WTC11 (cell line): ENCODE data around the gene INO80. TPM values are rescaled to one million over a fixed set of nuclear protein-coding genes. Genes with fewer than 3 reads are reported as not detected.

Source experiments
- ATAC-seq: fragments of 200-7000 bp; cut with Tn5 transposase; 2 replicates; pipeline ENCODE4 v1.10.0; 2021; ENCODE audit warnings: mild to moderate bottlenecking, moderate library complexity
- CTCF ChIA-PET: fragments of 300-600 bp; sonication (Branson Sonifier 250); formaldehyde crosslinking; loops from one replicate; lab custom pipeline; 2021; ENCODE audit warnings: antibody characterized with exemption; lab: Charles Lee
- POLR2A ChIA-PET: fragments of 350-600 bp; sonication (Branson Sonifier 250); formaldehyde crosslinking; loops from one replicate; lab custom pipeline; 2021; ENCODE audit warnings: antibody characterized with exemption; lab: Charles Lee
- DNase-seq: peaks from one replicate; pipeline ENCODE4 v3.0.0; 2021; ENCODE audit warnings: low spot score
- H3K27ac Mint-ChIP-seq: 2 replicates; pipeline ENCODE4 v1.8.0; 2021; ENCODE audit warnings: mixed read lengths
- H3K27me3 Mint-ChIP-seq: 2 replicates; pipeline ENCODE4 v1.8.0; 2021; ENCODE audit warnings: low read depth, mild to moderate bottlenecking, moderate library complexity, mixed read lengths
- H3K36me3 Mint-ChIP-seq: 2 replicates; pipeline ENCODE4 v1.8.0; 2021; ENCODE audit warnings: mixed read lengths
- H3K4me1 Mint-ChIP-seq: 2 replicates; pipeline ENCODE4 v1.8.0; 2022; ENCODE audit warnings: mixed read lengths
- H3K4me3 Mint-ChIP-seq: 2 replicates; pipeline ENCODE4 v1.8.0; 2021; ENCODE audit warnings: mild to moderate bottlenecking, moderate library complexity, mixed read lengths
- H3K9me3 Mint-ChIP-seq: 2 replicates; pipeline ENCODE4 v1.8.0; 2021; ENCODE audit warnings: mixed read lengths
- AFF4 ChIP-seq: sonication (generic); formaldehyde crosslinking; IDR thresholded peaks from 2 replicates; pipeline ENCODE4 v1.8.1; 2023; ENCODE audit warnings: mild to moderate bottlenecking, missing genetic modification reagents, borderline replicate concordance
- ATF3 ChIP-seq: sonication (generic); formaldehyde crosslinking; conservative IDR thresholded peaks from 2 replicates; pipeline ENCODE4 v1.8.1; 2022; ENCODE audit warnings: mild to moderate bottlenecking, missing genetic modification reagents
- E2F1 ChIP-seq: sonication (generic); formaldehyde crosslinking; IDR thresholded peaks from 2 replicates; pipeline ENCODE4 v1.8.0; 2022; ENCODE audit warnings: mild to moderate bottlenecking, missing genetic modification reagents
- E2F5 ChIP-seq: sonication (generic); formaldehyde crosslinking; IDR thresholded peaks from 2 replicates; pipeline ENCODE4 v1.8.1; 2022; ENCODE audit warnings: mild to moderate bottlenecking, moderate library complexity, missing genetic modification reagents
- ELF4 ChIP-seq: sonication (generic); formaldehyde crosslinking; IDR thresholded peaks from 2 replicates; pipeline ENCODE4 v1.8.1; 2022; ENCODE audit warnings: low read depth, mild to moderate bottlenecking, moderate library complexity, missing genetic modification reagents
- FOXK1 ChIP-seq: sonication (generic); formaldehyde crosslinking; IDR thresholded peaks from 2 replicates; pipeline ENCODE4 v1.8.0; 2022; ENCODE audit warnings: mild to moderate bottlenecking, moderate library complexity, missing genetic modification reagents
- GTF2I ChIP-seq: fragments of 250-450 bp; sonication (Bioruptor Pico); conservative IDR thresholded peaks from 2 replicates; pipeline ENCODE4 v1.4.0; 2021; ENCODE audit warnings: mild to moderate bottlenecking
- HMGXB4 ChIP-seq: sonication (generic); formaldehyde crosslinking; IDR thresholded peaks from 2 replicates; pipeline ENCODE4 v1.8.1; 2023; ENCODE audit warnings: mild to moderate bottlenecking, moderate library complexity, missing genetic modification reagents
- MAX ChIP-seq: sonication (generic); formaldehyde crosslinking; IDR thresholded peaks from 2 replicates; pipeline ENCODE4 v1.8.0; 2022; ENCODE audit warnings: mild to moderate bottlenecking, missing genetic modification reagents
- MYBL2 ChIP-seq: sonication (generic); formaldehyde crosslinking; IDR thresholded peaks from 2 replicates; pipeline ENCODE4 v1.8.1; 2023; ENCODE audit warnings: mild to moderate bottlenecking, moderate library complexity, missing genetic modification reagents
- NR1H2 ChIP-seq: sonication (generic); formaldehyde crosslinking; IDR thresholded peaks from 2 replicates; pipeline ENCODE4 v1.9.0; 2021; ENCODE audit warnings: mild to moderate bottlenecking, moderate library complexity, missing genetic modification reagents
- OVOL2 ChIP-seq: fragments of 250-450 bp; sonication (Bioruptor Pico); IDR thresholded peaks from 2 replicates; pipeline ENCODE4 v1.9.0; 2021; ENCODE audit warnings: mild to moderate bottlenecking, borderline replicate concordance
- RELA ChIP-seq: sonication (generic); formaldehyde crosslinking; IDR thresholded peaks from 2 replicates; pipeline ENCODE4 v1.8.1; 2022; ENCODE audit warnings: missing genetic modification reagents, mild to moderate bottlenecking, borderline replicate concordance
- SOX15 ChIP-seq: fragments of 250-450 bp; sonication (Bioruptor Pico); IDR thresholded peaks from 2 replicates; pipeline ENCODE4 v1.9.0; 2021; ENCODE audit warnings: mild to moderate bottlenecking
- SP1 ChIP-seq: sonication (generic); formaldehyde crosslinking; conservative IDR thresholded peaks from 2 replicates; pipeline ENCODE4 v1.8.1; 2022; ENCODE audit warnings: missing genetic modification reagents
- TEAD4 ChIP-seq: sonication (generic); formaldehyde crosslinking; IDR thresholded peaks from 2 replicates; pipeline ENCODE4 v1.8.0; 2022; ENCODE audit warnings: mild to moderate bottlenecking, missing genetic modification reagents
- USF2 ChIP-seq: sonication (generic); formaldehyde crosslinking; IDR thresholded peaks from 2 replicates; pipeline ENCODE4 v1.8.1; 2023; ENCODE audit warnings: mild to moderate bottlenecking, missing genetic modification reagents, moderate library complexity
- ZBTB21 ChIP-seq: sonication (generic); formaldehyde crosslinking; IDR thresholded peaks from 2 replicates; pipeline ENCODE4 v1.8.1; 2023; ENCODE audit warnings: mild to moderate bottlenecking, missing genetic modification reagents, borderline replicate concordance
- ZNF219 ChIP-seq: sonication (generic); formaldehyde crosslinking; IDR thresholded peaks from 2 replicates; pipeline ENCODE4 v1.8.0; 2023; ENCODE audit warnings: missing genetic modification reagents, mild to moderate bottlenecking, borderline replicate concordance
- ZNF232 ChIP-seq: sonication (generic); formaldehyde crosslinking; IDR thresholded peaks from 2 replicates; pipeline ENCODE4 v1.8.0; 2022; ENCODE audit warnings: mild to moderate bottlenecking, missing genetic modification reagents
- ZNF263 ChIP-seq: sonication (generic); formaldehyde crosslinking; IDR thresholded peaks from 2 replicates; pipeline ENCODE4 v1.8.1; 2022; ENCODE audit warnings: low read depth, mild to moderate bottlenecking, moderate library complexity, missing genetic modification reagents
- ZNF423 ChIP-seq: fragments of 250-450 bp; sonication (Bioruptor Pico); IDR thresholded peaks from 2 replicates; pipeline ENCODE4 v2.1.2; 2022; ENCODE audit warnings: mild to moderate bottlenecking, moderate library complexity
- ZNF425 ChIP-seq: fragments of 250-450 bp; sonication (Bioruptor Pico); conservative IDR thresholded peaks from 2 replicates; pipeline ENCODE4 v1.9.0; 2021; ENCODE audit warnings: mild to moderate bottlenecking
- total RNA-seq: library from RNA; stranded (reverse); gene quantifications from 3 replicates; pipeline ENCODE4 v1.2.3, GENCODE V29; 2021

Gene INO80
- total RNA-seq, 1 experiment from 2014 or later = 20.6 TPM

GRCh38 chr15:41102854-41103253, 13.2 kb downstream of the INO80 start (continued):
- TF ChIP-seq AFF4 (no peak), GTF2I (CRISPR knock-in tag) (no peak), ATF3 (CRISPR knock-in tag) (no peak), HMGXB4 (CRISPR knock-in tag) (no peak)

GRCh38 chr15:41096178-41096577, 19.9 kb downstream of the INO80 start:
- Mint-ChIP-seq H3K27me3 (no peaks in the 10 kb centered on the region), H3K27ac (no peak overlapping the region), H3K4me1 (peaks cover 1% of the 10 kb centered on the region), H3K9me3 (no peaks in the 10 kb centered on the region), H3K36me3 (peaks cover 42% of the 10 kb centered on the region), H3K4me3 (no peak overlapping the region)
- no peak for TF ChIP-seq ZNF423 (CRISPR knock-in tag)
- TF ChIP-seq E2F1 = no peak
- TF ChIP-seq USF2 (CRISPR knock-in tag) = no peak
- TF ChIP-seq MAX (CRISPR knock-in tag) = no peak
- no peak for TF ChIP-seq FOXK1 (CRISPR knock-in tag)
- TF ChIP-seq ZNF232 (CRISPR knock-in tag) = no peak
- no peak for TF ChIP-seq ZNF219
- TF ChIP-seq ELF4 = no peak
- no peak for TF ChIP-seq OVOL2
- ATAC-seq = no peak
- ChIA-PET POLR2A (no interaction called here), CTCF (no interaction called here)
- no peak for DNase-seq

GRCh38 chr15:41085029-41085428, 31.1 kb downstream of the INO80 start:
- Mint-ChIP-seq H3K27ac (no peak overlapping the region), H3K27me3 (no peaks in the 10 kb centered on the region), H3K9me3 (no peaks in the 10 kb centered on the region), H3K4me3 (no peak overlapping the region), H3K36me3 (peaks cover 78% of the 10 kb centered on the region), H3K4me1 (no peaks in the 10 kb centered on the region)
- DNase-seq (no peak), ATAC-seq (no peak)
- CTCF ChIA-PET = no interaction called here
- POLR2A ChIA-PET = no interaction called here
- TF ChIP-seq MYBL2 (CRISPR knock-in tag) (no peak), TEAD4 (CRISPR knock-in tag) (no peak), ZNF263 (CRISPR knock-in tag) (no peak), E2F1 (no peak), ZNF425 (CRISPR knock-in tag) (no peak), SOX15 (CRISPR knock-in tag) (no peak), ELF4 (no peak), ZBTB21 (CRISPR knock-in tag) (no peak), E2F5 (CRISPR knock-in tag) (no peak), RELA (no peak), NR1H2 (CRISPR knock-in tag) (no peak), SP1 (CRISPR knock-in tag) (no peak)
